SK-N-SH (cell line): ENCODE data around the gene ZNF469. TPM values are rescaled to one million over a fixed set of nuclear protein-coding genes. Genes with fewer than 3 reads are reported as not detected.
"Not testable (repeated sequence)": the region's sequence is repeated elsewhere in the genome, so short reads cannot be mapped to it uniquely, and the experiment has no call there.

Experiments used
- CTCF ChIA-PET: fragments of 300-600, 350-600 bp; formaldehyde crosslinking; extraction: SDS; loops from one replicate; lab custom pipeline; 2021; lab: Yijun Ruan, JAX
- POLR2A ChIA-PET: fragments of 350-600 bp; sonication (Branson Sonifier 250); formaldehyde crosslinking; extraction: SDS; loops from one replicate; lab custom pipeline; 2020; ENCODE audit warnings: antibody characterized with exemption, inconsistent platforms; lab: Yijun Ruan, JAX
- DNase-seq: peaks from one replicate; pipeline ENCODE4 v3.0.0; 2012
- H2AFZ ChIP-seq: fragments of 200-600 bp; sonication (generic); 2 replicates; pipeline ENCODE4 v1.8.1; 2016; ENCODE audit warnings: antibody characterized with exemption, mild to moderate bottlenecking, low read depth
- H3F3A ChIP-seq: fragments of 200-600 bp; sonication (generic); replicated peaks from 2 replicates; pipeline ENCODE3; 2016; ENCODE audit warnings: antibody characterized with exemption, mild to moderate bottlenecking; ENCODE audit not compliant: insufficient read depth
- H3K27ac ChIP-seq, 2 experiments: fragments of 200-500 bp in 1 of 2; fragments of 200-600 bp in 1 of 2; sonication (Bioruptor generic) in 1 of 2; sonication (generic), shearing (Covaris generic) in 1 of 2; 2 replicates each; pipeline versions ENCODE4 v1.5.1 to v1.6.1; 2014 to 2016; ENCODE audit warnings: low read depth in 2 of 2, inconsistent platforms in 1 of 2, low read length in 1 of 2, mild to moderate bottlenecking in 1 of 2, mixed read lengths in 1 of 2
- H3K27me3 ChIP-seq: fragments of 200-600 bp; sonication (generic), shearing (Covaris generic); 2 replicates; pipeline ENCODE4 v1.6.1; 2016; ENCODE audit warnings: mixed run types; ENCODE audit not compliant: insufficient read depth
- H3K36me3 ChIP-seq, 2 experiments: fragments of 200-500 bp in 1 of 2; fragments of 200-600 bp in 1 of 2; sonication (Bioruptor generic) in 1 of 2; sonication (generic) in 1 of 2; replicated peaks in 1 of 2; 2 replicates each; pipeline versions ENCODE3 to v1.5.1; 2014 to 2016; ENCODE audit warnings: low read length in 1 of 2, mild to moderate bottlenecking in 1 of 2; ENCODE audit not compliant: insufficient read depth in 2 of 2, control insufficient read depth in 1 of 2
- H3K4me1 ChIP-seq, 2 experiments: fragments of 200-500 bp in 1 of 2; fragments of 200-600 bp in 1 of 2; sonication (Bioruptor generic) in 1 of 2; sonication (generic), shearing (Covaris generic) in 1 of 2; 2 replicates each; pipeline versions ENCODE4 v1.5.1 to v1.6.1; 2014 to 2016; ENCODE audit warnings: low read depth in 1 of 2, low read length in 1 of 2, mixed run types in 1 of 2; ENCODE audit not compliant: insufficient read depth in 2 of 2, control insufficient read depth in 1 of 2
- H3K4me2 ChIP-seq: fragments of 200-600 bp; sonication (generic), shearing (Covaris generic); 2 replicates; pipeline ENCODE4 v1.6.1; 2017; ENCODE audit warnings: mixed run types
- H3K4me3 ChIP-seq, 2 experiments: fragments of 200-500 bp in 1 of 2; fragments of 200-600 bp in 1 of 2; sonication (Bioruptor generic) in 1 of 2; sonication (generic), shearing (Covaris generic) in 1 of 2; 2 replicates each; pipeline versions ENCODE4 v1.5.1 to v1.8.1; 2014 to 2016; ENCODE audit warnings: low read depth in 2 of 2, inconsistent platforms in 1 of 2, low read length in 1 of 2, mild to moderate bottlenecking in 1 of 2, mixed read lengths in 1 of 2, moderate library complexity in 1 of 2
- H3K79me2 ChIP-seq: fragments of 200-600 bp; sonication (generic); 2 replicates; pipeline ENCODE4 v1.8.1; 2017; ENCODE audit warnings: mild to moderate bottlenecking; ENCODE audit not compliant: insufficient read depth
- H3K9ac ChIP-seq: fragments of 200-600 bp; sonication (generic); 2 replicates; pipeline ENCODE4 v1.6.1; 2017; ENCODE audit warnings: mixed run types
- H3K9me2 ChIP-seq: fragments of 200-600 bp; sonication (generic); 2 replicates; pipeline ENCODE4 v1.6.1; 2017; ENCODE audit warnings: mixed run types
- H3K9me3 ChIP-seq: fragments of 200-600 bp; sonication (generic); 2 replicates; pipeline ENCODE4 v1.6.1; 2017; ENCODE audit warnings: mixed run types, mild to moderate bottlenecking, moderate library complexity
- H4K20me1 ChIP-seq: fragments of 200-600 bp; sonication (generic); 2 replicates; pipeline ENCODE4 v1.6.1; 2017; ENCODE audit warnings: mild to moderate bottlenecking, mixed run types; ENCODE audit not compliant: insufficient read depth
- CTCF ChIP-seq: fragments of 200-600 bp; sonication (generic); IDR thresholded peaks from 2 replicates; pipeline ENCODE4 v1.6.1; 2017; ENCODE audit warnings: antibody characterized with exemption, mild to moderate bottlenecking, moderate library complexity
- ELF1 ChIP-seq: IDR thresholded peaks from 2 replicates; pipeline ENCODE4 v1.4.0; 2012
- FOXM1 ChIP-seq: IDR thresholded peaks from 2 replicates; pipeline ENCODE4 v1.4.0; 2012; ENCODE audit warnings: low read depth, mild to moderate bottlenecking
- MXI1 ChIP-seq: IDR thresholded peaks from 2 replicates; pipeline ENCODE4 v1.6.1; 2012; ENCODE audit warnings: mild to moderate bottlenecking, low read depth, low read length, improper control_type of control experiment
- PBX3 ChIP-seq: IDR thresholded peaks from 2 replicates; pipeline ENCODE4; 2012
- RAD21 ChIP-seq: IDR thresholded peaks from 2 replicates; pipeline ENCODE4 v1.6.1; 2012; ENCODE audit warnings: mild to moderate bottlenecking, low read length
- RXRA ChIP-seq: IDR thresholded peaks from 2 replicates; pipeline ENCODE4 v1.4.0; 2012; ENCODE audit warnings: low read depth, mild to moderate bottlenecking, borderline replicate concordance
- SIN3A ChIP-seq: IDR thresholded peaks from 2 replicates; pipeline ENCODE4 v1.6.1; 2012; ENCODE audit warnings: low read depth, mild to moderate bottlenecking, low read length, moderate library complexity, borderline replicate concordance
- TCF12 ChIP-seq: IDR thresholded peaks from 2 replicates; pipeline ENCODE4 v1.4.0; 2012
- USF1 ChIP-seq: IDR thresholded peaks from 2 replicates; pipeline ENCODE4 v1.4.0; 2012; ENCODE audit warnings: low read depth, borderline replicate concordance
- ZBTB33 ChIP-seq: IDR thresholded peaks from 2 replicates; pipeline ENCODE4 v1.4.0; 2012; ENCODE audit warnings: low read depth, borderline replicate concordance
- WGBS: methylation state at CpG from one replicate; pipeline ENCODE4 v1.1.6; 2017; ENCODE audit warnings: low lambda C conversion rate; 5-methylcytosine and 5-hydroxymethylcytosine counted together
- polyA plus RNA-seq, 3 experiments: library from polyadenylated mRNA; depleted of rRNA; stranded (reverse); fragments of >200 nt; gene quantifications; 2 replicates each; pipeline ENCODE4 v1.2.3, GENCODE V29; 2012

ZNF469 gene
- polyA plus RNA-seq, 1 of the 3 experiments (the other 2 are of a cell fraction) = 0.56 TPM

- Histone ChIP-seq H4K20me1 (0 out of 2 replicates have a peak, but pooled peaks cover 18% of the 10 kb centered on the region), H3K79me2 (no peaks in the 10 kb centered on the region), H3K27ac (no peak overlapping the region), H3K27me3 (no peaks in the 10 kb centered on the region), H3K4me3 (no peak overlapping the region), H2AFZ (no peak overlapping the region), H3K9ac (no peak overlapping the region), H3K9me3 (no peaks in the 10 kb centered on the region), H3K4me1 (peaks cover 0 to 38% of the 10 kb centered on the region in 2 experiments; a peak in 1 of 4 replicates), H3K9me2 (no peaks in the 10 kb centered on the region), H3F3A (no peaks in the 10 kb centered on the region), H3K36me3 (no peaks in the 10 kb centered on the region), H3K4me2 (no peak overlapping the region)
- 85% methylated on average over 19 of the region's 29 CpGs for WGBS
- ChIA-PET CTCF (no interaction called here), POLR2A (no interaction called here)
- TF ChIP-seq SIN3A = no peak
- TF ChIP-seq RXRA = no peak
- TF ChIP-seq USF1 = no peak
- DNase-seq = no peak
Observed at GRCh38 chr16:88409296-88410065, 26.7 kb downstream of the ZNF469 start.

GRCh38 chr16:88410297-88410968 lies 27.7 kb downstream of the ZNF469 start:
- H3K36me3 ChIP-seq, H3K9me2 ChIP-seq, H3K79me2 ChIP-seq, H2AFZ ChIP-seq, CTCF ChIA-PET, H3K27me3 ChIP-seq, DNase-seq, H3K9ac ChIP-seq, H3K27ac ChIP-seq, H3K4me2 ChIP-seq, H3K9me3 ChIP-seq, POLR2A ChIA-PET, H3F3A ChIP-seq, H3K4me3 ChIP-seq: not testable (repeated sequence)
- Histone ChIP-seq H3K4me1 (peaks cover 0 to 32% of the 10 kb centered on the region in 2 experiments; a peak in 1 of 4 replicates), H4K20me1 (0 out of 2 replicates have a peak, but pooled peaks cover 12% of the 10 kb centered on the region)
- WGBS = 97% methylated on average over 21 of the region's 28 CpGs

GRCh38 chr16:88411951-88412576 lies 29.3 kb downstream of the ZNF469 start:
- CTCF ChIA-PET = interaction anchor here (1.0 kb wide), 1 partner anchor 26 kb away, joined by 4 read pairs; no protein-coding TSS in a partner anchor
- Histone ChIP-seq H3K4me3 (no peak overlapping the region), H4K20me1 (0 out of 2 replicates have a peak, but pooled peaks cover 12% of the 10 kb centered on the region), H3K4me1 (peaks cover 0 to 18% of the 10 kb centered on the region in 2 experiments; a peak in 1 of 4 replicates), H3K9me2 (no peaks in the 10 kb centered on the region), H3K4me2 (no peak overlapping the region), H3K9me3 (no peaks in the 10 kb centered on the region), H3K36me3 (no peaks in the 10 kb centered on the region), H3F3A (no peaks in the 10 kb centered on the region), H3K9ac (no peak overlapping the region), H3K79me2 (no peaks in the 10 kb centered on the region), H3K27me3 (no peaks in the 10 kb centered on the region), H2AFZ (no peak overlapping the region), H3K27ac (no peak overlapping the region)
- 87% methylated on average over 12 of the region's 18 CpGs for WGBS
- POLR2A ChIA-PET = no interaction called here
- TF ChIP-seq USF1 = no peak
- no peak for TF ChIP-seq RXRA
- TF ChIP-seq CTCF = no peak
- TF ChIP-seq ZBTB33 = no peak
- TF ChIP-seq MXI1 = no peak
- no peak for TF ChIP-seq RAD21
- TF ChIP-seq ELF1 = no peak
- no peak for TF ChIP-seq PBX3
- no peak for TF ChIP-seq FOXM1
- no peak for TF ChIP-seq TCF12
- DNase-seq = no peak
